GM12801 (cell line): ENCODE measurements around the gene UNK.

Source experiments
- CTCF ChIP-seq: IDR thresholded peaks from one replicate; pipeline ENCODE4 v1.5.1; 2011; ENCODE audit warnings: control low read depth; ENCODE audit not compliant: insufficient read length; ENCODE audit errors: extremely low read depth

Gene UNK

GRCh38 chr17:75819116-75819515, 34.5 kb downstream of the UNK start:
- no peak for TF ChIP-seq CTCF

DNA sequence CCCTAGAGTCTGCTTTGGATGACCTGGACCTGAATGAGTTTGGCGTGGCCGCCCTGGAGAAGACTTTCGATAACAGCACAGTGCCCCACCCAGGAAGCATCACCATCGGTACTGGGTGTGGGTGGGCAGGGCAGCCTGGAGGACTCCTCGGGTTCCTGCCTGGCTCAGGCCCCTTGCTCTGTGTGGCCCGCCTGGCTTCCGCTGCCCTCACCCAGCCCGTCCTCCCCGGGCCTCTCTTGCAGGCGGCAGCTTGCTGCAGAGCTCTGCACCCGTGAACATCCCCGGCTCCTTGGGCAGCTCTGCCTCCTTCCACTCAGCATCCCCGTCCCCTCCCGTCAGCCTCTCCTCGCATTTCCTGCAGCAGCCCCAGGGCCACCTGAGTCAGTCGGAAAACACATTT, 35.1 kb downstream of the UNK start:
- TF ChIP-seq CTCF, result no peak

DNA sequence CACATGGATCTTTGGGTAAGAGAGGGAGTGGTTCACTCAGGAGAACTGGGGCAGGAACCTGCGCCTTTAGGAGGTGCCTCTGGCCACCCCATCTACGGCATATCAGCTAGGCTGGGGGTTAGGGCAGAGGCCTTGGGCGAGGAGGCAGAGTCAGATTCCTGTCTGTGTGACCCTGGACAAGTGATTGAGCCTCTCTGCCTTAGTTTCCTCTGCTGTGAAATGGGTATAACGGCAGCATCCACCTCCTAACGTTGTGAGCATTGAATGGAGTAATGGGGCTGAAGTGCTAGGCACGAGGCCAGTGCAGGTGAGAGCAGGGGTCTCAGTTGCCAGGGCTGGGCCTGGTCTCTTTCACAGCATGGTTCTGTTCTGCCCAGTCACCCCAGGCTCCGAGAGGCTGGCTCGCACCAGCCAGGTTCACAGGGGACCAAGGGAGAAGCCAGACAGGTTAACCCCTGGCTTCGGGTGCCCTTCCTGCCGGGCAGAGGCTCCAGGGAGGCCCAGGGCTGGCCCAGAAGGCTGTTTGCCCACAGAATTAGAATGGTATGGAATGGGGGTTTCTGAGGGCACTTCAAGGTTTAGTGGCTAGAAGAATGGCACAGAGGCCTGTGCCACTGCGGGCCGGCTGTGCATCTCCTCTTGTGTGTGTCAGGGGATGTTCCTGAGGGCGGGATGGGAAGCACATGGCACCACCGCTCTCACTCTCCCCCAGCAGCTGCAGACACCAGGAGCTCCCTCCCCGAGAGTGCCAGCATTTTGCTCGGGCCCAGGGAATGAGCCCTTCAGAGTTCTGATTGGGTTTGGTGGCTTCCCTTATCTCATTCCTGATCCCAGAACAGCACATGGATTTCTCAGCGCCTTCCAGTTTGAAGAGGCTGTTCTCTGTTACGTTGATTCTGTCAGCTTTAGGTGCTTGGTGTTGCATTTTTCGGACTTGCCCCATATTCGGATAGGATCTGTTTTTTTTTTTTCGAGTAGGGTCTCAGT, 35.8 kb downstream of the UNK start:
- TF ChIP-seq CTCF, result no peak

DNA sequence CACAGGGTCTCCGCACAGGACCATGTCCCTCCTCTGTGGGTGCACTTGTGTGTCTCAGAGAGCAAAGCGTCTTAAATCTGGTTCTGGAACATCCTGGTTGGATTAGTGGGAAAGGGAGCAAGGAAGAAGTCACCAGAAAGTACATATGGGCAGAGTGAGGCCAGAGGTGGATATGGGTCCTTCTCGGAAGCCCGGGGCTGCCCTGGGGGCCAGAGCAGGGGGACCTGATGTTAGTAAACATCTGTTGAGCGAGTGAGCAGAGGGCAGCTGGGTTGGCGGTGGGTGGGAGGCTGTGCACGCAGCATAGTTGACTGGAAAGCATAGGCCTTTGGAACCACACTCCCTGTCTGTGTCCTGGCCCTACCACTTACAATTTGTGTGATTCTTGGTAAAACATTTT, 36.9 kb downstream of the UNK start:
- no peak for TF ChIP-seq CTCF

- no peak for TF ChIP-seq CTCF
These were observed 37.7 kb downstream of the UNK start for GRCh38 chr17:75822119-75822799.

DNA sequence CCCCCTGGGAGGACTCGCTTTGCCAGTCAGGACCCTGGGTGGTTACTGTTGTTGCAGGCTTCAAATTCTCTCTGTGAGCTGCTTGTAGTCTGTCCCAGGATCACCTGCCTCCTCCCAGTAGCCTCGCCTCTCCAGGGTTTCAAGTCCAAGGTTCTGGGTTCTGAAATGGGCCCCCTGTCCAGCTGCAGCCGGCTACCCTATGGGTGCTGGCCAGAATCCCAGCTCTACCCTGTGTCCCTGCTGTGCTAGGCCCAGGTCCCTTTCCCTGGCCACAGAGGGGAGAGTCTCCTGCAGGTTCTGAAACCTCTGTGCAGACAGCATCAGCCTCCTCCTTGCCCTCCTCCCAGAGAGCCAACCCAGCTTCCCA, 38.2 kb downstream of the UNK start:
- no peak for TF ChIP-seq CTCF

GRCh38 chr17:75823257-75824041, 38.8 kb downstream of the UNK start:
- TF ChIP-seq CTCF, result no peak
